Measurements from ENCODE around the gene ABHD11. TPM values are rescaled to one million over a fixed set of nuclear protein-coding genes. Genes with fewer than 3 reads are reported as not detected.

The ABHD11 gene
- polyA plus RNA-seq, 1 donor, result 12.4 TPM

DNA sequence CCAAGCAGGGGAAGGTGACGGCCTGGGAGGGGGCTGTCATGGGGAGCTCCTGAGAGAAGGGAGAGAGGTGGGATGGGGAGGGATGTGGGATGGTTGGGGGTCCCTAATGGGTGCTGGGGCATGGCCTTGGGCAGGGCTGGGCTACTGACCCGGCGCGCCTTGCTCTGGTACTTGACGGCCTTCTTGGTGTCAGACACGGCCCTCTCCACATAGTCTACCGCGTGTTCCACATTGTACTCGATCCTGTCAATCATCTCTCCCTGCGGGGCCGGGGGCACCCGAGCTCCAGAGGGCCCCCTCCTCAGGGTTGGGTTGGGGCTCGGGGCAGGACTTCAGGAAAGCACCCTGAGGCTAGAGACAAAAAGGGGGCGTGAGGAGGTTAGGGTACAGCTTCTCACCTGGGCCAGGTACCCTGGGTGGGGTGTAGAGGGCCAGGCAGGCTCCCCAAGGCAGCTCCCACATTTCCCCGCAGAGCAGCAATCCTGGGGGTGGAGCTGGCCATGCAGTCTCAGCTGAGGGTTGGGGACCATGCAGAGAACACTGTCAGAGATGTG, 37.9 kb downstream of the ABHD11 start:
- no peak for DNase-seq

DNA sequence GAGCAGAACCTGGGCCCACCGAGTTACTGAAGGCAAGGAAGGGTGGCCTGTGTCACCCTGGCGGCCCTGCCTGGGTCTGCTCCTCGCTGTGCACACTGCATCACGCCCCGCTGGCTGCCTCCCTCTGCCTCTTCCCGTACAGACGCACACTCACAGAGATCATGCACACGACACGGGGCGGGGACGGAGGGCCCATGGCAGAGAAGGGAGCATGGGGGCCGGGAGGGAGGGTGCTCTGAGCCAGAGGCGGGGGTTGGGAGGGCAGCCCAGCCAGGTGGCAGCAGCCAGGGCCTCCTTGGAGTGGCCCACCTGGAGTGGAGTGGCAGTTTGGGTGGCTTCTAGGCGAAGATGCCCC, 38.6 kb downstream of the ABHD11 start:
- DNase-seq, result no peak

DNA sequence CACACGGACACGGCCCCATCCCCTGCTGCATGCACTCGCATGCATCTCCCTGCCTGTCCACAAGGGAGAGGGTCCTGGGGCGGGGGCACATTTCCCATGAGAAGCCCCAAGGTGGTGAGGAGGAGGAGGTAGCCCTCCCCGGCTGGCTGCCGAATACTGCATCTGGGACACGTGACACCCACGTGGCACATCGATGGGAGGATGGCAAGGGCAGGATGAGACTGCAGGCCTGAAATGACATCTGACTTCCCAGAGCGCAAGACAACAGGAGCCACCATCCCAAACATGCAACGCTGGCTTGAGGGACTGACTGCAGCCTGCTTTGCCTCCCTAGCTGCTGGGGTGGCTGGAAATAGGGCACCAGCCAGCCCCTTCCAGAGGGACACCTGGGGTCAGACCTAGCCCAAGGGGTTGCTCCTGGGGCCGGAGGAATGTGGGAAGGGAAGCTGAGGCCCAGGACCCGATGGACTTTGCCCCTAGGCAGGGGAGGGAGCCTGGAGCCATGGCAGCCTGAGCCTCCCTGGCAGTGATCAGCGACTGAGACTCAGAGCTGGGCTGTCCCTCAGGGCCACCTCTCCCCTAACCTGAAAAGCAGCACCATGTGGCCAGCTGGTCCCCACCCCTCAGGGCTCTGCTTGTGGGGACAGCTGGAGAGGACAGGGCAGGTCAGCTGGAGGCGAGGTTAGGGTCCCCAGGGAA, 39.1 kb downstream of the ABHD11 start:
- no peak for DNase-seq

DNA sequence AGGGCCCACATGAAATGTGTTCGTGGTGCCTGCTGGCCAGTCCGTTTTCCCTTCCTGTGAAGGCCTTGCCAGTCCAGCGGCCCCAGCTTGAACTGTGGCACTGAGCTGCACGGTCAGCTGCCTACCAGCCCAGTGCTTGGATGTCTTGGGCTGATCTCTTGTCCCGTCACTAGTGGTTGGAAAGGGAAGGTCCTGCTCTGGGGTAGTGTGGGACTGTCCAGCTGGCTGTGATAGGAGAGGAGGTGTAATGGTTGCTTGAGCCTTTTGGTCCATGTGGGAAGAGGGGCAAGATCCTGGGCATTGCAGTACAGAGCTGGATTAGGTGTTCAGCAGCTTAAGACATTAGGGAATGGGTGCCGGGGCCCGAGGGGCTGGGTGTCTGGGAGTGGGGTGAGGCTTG, 40.2 kb downstream of the ABHD11 start:
- DNase-seq, result no peak

DNA sequence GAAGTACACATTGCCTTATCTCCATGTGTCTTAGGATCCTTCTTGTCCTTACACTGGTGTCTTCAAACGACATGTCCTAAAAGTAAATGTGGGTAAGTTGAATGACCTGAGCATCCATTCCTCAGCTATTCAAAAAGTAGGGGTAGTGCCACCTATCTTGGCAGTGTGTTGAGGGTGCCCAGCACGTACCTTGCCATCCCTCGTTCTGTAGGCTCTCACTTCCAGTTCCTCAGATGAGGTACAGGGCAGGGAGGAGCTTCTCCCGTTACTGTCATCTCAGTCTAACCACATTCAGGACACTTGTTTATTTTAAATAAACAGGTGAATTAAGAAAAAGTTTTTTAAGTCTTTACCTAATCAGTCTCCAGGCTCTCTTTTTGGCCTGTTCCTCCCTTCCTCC, 42.2 kb downstream of the ABHD11 start:
- no peak for DNase-seq

DNA sequence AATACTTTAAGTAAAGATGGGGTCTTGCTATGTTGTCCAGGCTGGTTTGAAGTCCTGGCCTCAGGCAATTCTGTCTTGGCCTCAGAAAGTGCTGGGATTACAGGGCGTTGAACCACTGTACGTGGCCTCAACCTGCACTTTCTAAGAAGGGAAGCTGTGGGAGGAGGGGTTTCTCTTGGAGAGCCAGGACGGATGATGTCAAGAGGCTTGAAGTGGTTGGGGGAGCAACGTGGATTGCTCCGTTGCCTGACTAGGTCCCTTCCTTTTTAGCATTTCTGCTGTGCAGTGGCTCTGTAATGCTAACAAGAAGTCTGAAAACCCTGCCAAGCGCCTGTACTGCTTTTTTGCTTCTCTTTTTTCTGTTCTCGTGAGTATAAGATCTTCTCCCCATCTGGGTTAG, 48.0 kb downstream of the ABHD11 start:
- DNase-seq, result no peak

DNA sequence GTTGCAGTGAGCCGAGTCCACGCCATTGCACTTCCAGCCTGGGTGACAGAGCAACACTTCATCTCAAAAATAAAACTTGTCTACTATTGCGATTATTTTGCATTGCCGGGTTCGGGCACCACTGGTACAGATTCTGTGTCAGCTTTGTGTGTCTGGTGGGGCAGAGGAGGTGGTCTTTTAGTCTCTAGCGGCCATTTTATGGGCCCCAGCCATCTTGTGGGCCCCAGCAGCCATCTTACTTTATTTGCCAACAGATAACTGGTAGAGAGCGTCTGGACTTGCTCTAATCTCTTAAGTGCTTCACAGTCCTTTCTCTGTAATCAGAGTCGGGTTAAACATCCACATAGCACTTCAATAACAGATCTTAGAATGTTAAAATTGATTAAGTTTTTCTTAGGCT, 50.3 kb downstream of the ABHD11 start:
- no peak for DNase-seq

Other genes starting within 250 kb of the ABHD11 start
- gene BAZ1B, start 216.5 kb downstream of the ABHD11 start, polyA plus RNA-seq (ENCODE audit: insufficient read length), result 53.0 TPM
- gene BCL7B, start 181.1 kb downstream of the ABHD11 start, polyA plus RNA-seq (ENCODE audit: insufficient read length), result 37.7 TPM
- gene TBL2, start 160.2 kb downstream of the ABHD11 start, polyA plus RNA-seq (ENCODE audit: insufficient read length), result 23.6 TPM
- gene MLXIPL, start 114.3 kb downstream of the ABHD11 start, polyA plus RNA-seq (ENCODE audit: insufficient read length), result 1.7 TPM
- gene VPS37D, start 71.0 kb downstream of the ABHD11 start, polyA plus RNA-seq (ENCODE audit: insufficient read length), result 3.1 TPM
- gene DNAJC30, start 55.3 kb downstream of the ABHD11 start, polyA plus RNA-seq (ENCODE audit: insufficient read length), result 7.8 TPM
- gene BUD23, start 55.2 kb downstream of the ABHD11 start, polyA plus RNA-seq (ENCODE audit: insufficient read length), result 79.8 TPM
- gene STX1A, start 19.1 kb downstream of the ABHD11 start, polyA plus RNA-seq (ENCODE audit: insufficient read length), result 18.2 TPM
- 0.40 TPM for gene CLDN3, start 31.5 kb upstream of the ABHD11 start, polyA plus RNA-seq (ENCODE audit: insufficient read length)
- gene CLDN4, start 92.2 kb upstream of the ABHD11 start, polyA plus RNA-seq (ENCODE audit: insufficient read length), result 0.97 TPM
- gene METTL27, start 103.7 kb upstream of the ABHD11 start, polyA plus RNA-seq (ENCODE audit: insufficient read length), result 1.5 TPM
- not detected for gene TMEM270, start 122.4 kb upstream of the ABHD11 start, polyA plus RNA-seq (ENCODE audit: insufficient read length)